ENCODE data around the gene C3orf20.

Gene C3orf20

GRCh38 chr3:14680716-14681115 is 5.8 kb downstream of the C3orf20 start:
- H3K4me3 ChIP-seq (ENCODE audit: low read depth, low read length) = no peak overlapping the region
- no peak for TF ChIP-seq CTCF (conservative IDR thresholded peaks at IDR 0.05; ENCODE audit: low read depth, low read length)
- DNase-seq (ENCODE audit: low read depth) = peak; percentile 61

GRCh38 chr3:14684447-14684846 is 9.5 kb downstream of the C3orf20 start:
- DNase-seq (ENCODE audit: low read depth) = no peak
- no peak overlapping the region for H3K4me3 ChIP-seq (ENCODE audit: low read depth, low read length)
- TF ChIP-seq CTCF (conservative IDR thresholded peaks at IDR 0.05; ENCODE audit: low read depth, low read length) = no peak

- peak; percentile 10 for DNase-seq (ENCODE audit: low read depth)
- TF ChIP-seq CTCF (conservative IDR thresholded peaks at IDR 0.05; ENCODE audit: low read depth, low read length) = no peak
These were observed 10.2 kb downstream of the C3orf20 start for GRCh38 chr3:14685179-14685578.

GRCh38 chr3:14687360-14687759 is 12.4 kb downstream of the C3orf20 start:
- no peak for TF ChIP-seq CTCF (conservative IDR thresholded peaks at IDR 0.05; ENCODE audit: low read depth, low read length)
- H3K4me3 ChIP-seq (ENCODE audit: low read depth, low read length) = no peak overlapping the region
- DNase-seq (ENCODE audit: low read depth) = no peak

More at GRCh38 chr3:14685179-14685578, 10.2 kb downstream of the C3orf20 start:
- no peak overlapping the region for H3K4me3 ChIP-seq (ENCODE audit: low read depth, low read length)

GRCh38 chr3:14688525-14688924 is 13.6 kb downstream of the C3orf20 start:
- TF ChIP-seq CTCF (conservative IDR thresholded peaks at IDR 0.05; ENCODE audit: low read depth, low read length) = no peak
- no peak for DNase-seq (ENCODE audit: low read depth)
- H3K4me3 ChIP-seq (ENCODE audit: low read depth, low read length) = no peak overlapping the region

- no peak for DNase-seq (ENCODE audit: low read depth)
- no peak for TF ChIP-seq CTCF (conservative IDR thresholded peaks at IDR 0.05; ENCODE audit: low read depth, low read length)
- no peak overlapping the region for H3K4me3 ChIP-seq (ENCODE audit: low read depth, low read length)
These were observed 14.5 kb downstream of the C3orf20 start for GRCh38 chr3:14689247-14689980.

GRCh38 chr3:14691239-14691638 is 16.3 kb downstream of the C3orf20 start:
- DNase-seq (ENCODE audit: low read depth) = no peak
- no peak overlapping the region for H3K4me3 ChIP-seq (ENCODE audit: low read depth, low read length)
- TF ChIP-seq CTCF (conservative IDR thresholded peaks at IDR 0.05; ENCODE audit: low read depth, low read length) = no peak

Measured in choroid plexus epithelial cell (primary cell).